Measurements from ENCODE around the gene ZNF865. TPM values are rescaled to one million over a fixed set of nuclear protein-coding genes. Genes with fewer than 3 reads are reported as not detected.

The ZNF865 gene
- total RNA-seq, 3 donors from 2014 or later (not counting 1 experiment from before 2014, with no cell fraction given) = 18.5 to 22.1 (median 20.9) TPM

GRCh38 chr19:55614711-55615542, 9.5 kb downstream of the ZNF865 start:
- H3K4me1 Mint-ChIP-seq = peaks cover 7 to 34% of the 10 kb centered on the region in 2 donors
- no peak for TF ChIP-seq CTCF (IDR thresholded peaks at IDR 0.05)
- no peaks in the 10 kb centered on the region for H3K27me3 Mint-ChIP-seq (ENCODE audit: low read depth in 2 of 2)
- no peaks in the 10 kb centered on the region for H3K9me3 Mint-ChIP-seq
- ATAC-seq = no peak
- intact Hi-C loops (cut with micrococcal nuclease) = no loop called here
- H3K36me3 Mint-ChIP-seq = no peaks in the 10 kb centered on the region
- peaks cover 11% of the 10 kb centered on the region for H3K4me1 ChIP-seq (ENCODE audit: control insufficient read depth, insufficient read depth, low read length)
- no peak overlapping the region for H3K27ac Mint-ChIP-seq
- 97% methylated on average over 94 of the region's 98 CpGs for WGBS (ENCODE audit: insufficient coverage)
- H3K27me3 ChIP-seq (ENCODE audit: control insufficient read depth, insufficient read depth, low read length) = no peaks in the 10 kb centered on the region
- peaks cover 13% of the 10 kb centered on the region for H3K36me3 ChIP-seq (ENCODE audit: control insufficient read depth, insufficient read depth, low read length)
- no peaks in the 10 kb centered on the region for H3K9me3 ChIP-seq (ENCODE audit: control insufficient read depth, insufficient read depth, low read length)
- no peak for DNase-seq
- H3K4me3 ChIP-seq (ENCODE audit: low read length) = no peak overlapping the region
- H3K27ac ChIP-seq (ENCODE audit: low read length) = no peak overlapping the region
- H3K4me3 Mint-ChIP-seq = no peak overlapping the region

GRCh38 chr19:55615543-55616394, 10.3 kb downstream of the ZNF865 start:
- WGBS (ENCODE audit: insufficient coverage) = 97% methylated on average over 88 of the region's 88 CpGs
- peaks cover 13% of the 10 kb centered on the region for H3K36me3 ChIP-seq (ENCODE audit: control insufficient read depth, insufficient read depth, low read length)
- no peak for ATAC-seq

GRCh38 chr19:55616395-55616875, 11.0 kb downstream of the ZNF865 start:
- Mint-ChIP-seq H3K4me3 (no peak overlapping the region), H3K27me3 (ENCODE audit: low read depth in 2 of 2) (no peaks in the 10 kb centered on the region), H3K4me1 (peaks cover 0 to 31% of the 10 kb centered on the region in 2 donors), H3K9me3 (no peaks in the 10 kb centered on the region), H3K36me3 (no peaks in the 10 kb centered on the region), H3K27ac (no peak overlapping the region)
- Histone ChIP-seq H3K36me3 (ENCODE audit: control insufficient read depth, insufficient read depth, low read length) (peaks cover 11% of the 10 kb centered on the region), H3K27me3 (ENCODE audit: control insufficient read depth, insufficient read depth, low read length) (no peaks in the 10 kb centered on the region), H3K9me3 (ENCODE audit: control insufficient read depth, insufficient read depth, low read length) (no peaks in the 10 kb centered on the region), H3K4me1 (ENCODE audit: control insufficient read depth, insufficient read depth, low read length) (peaks cover 18% of the 10 kb centered on the region), H3K4me3 (ENCODE audit: low read length) (no peak overlapping the region), H3K27ac (ENCODE audit: low read length) (no peak overlapping the region)
- TF ChIP-seq CTCF (IDR thresholded peaks at IDR 0.05) = no peak
- intact Hi-C loops (cut with micrococcal nuclease) = no loop called here
- DNase-seq (no peak), ATAC-seq (no peak)
- 98% methylated on average over 38 of the region's 38 CpGs for WGBS (ENCODE audit: insufficient coverage)

More at GRCh38 chr19:55615543-55616394, 10.3 kb downstream of the ZNF865 start:
- intact Hi-C loops (cut with micrococcal nuclease) = no loop called here
- no peak for TF ChIP-seq CTCF (IDR thresholded peaks at IDR 0.05)
- Histone ChIP-seq H3K4me1 (ENCODE audit: control insufficient read depth, insufficient read depth, low read length) (peaks cover 14% of the 10 kb centered on the region), H3K9me3 (ENCODE audit: control insufficient read depth, insufficient read depth, low read length) (no peaks in the 10 kb centered on the region), H3K4me3 (ENCODE audit: low read length) (no peak overlapping the region), H3K27me3 (ENCODE audit: control insufficient read depth, insufficient read depth, low read length) (no peaks in the 10 kb centered on the region), H3K27ac (ENCODE audit: low read length) (no peak overlapping the region)
- Mint-ChIP-seq H3K9me3 (no peaks in the 10 kb centered on the region), H3K4me1 (peaks cover 1 to 34% of the 10 kb centered on the region in 2 donors), H3K27me3 (ENCODE audit: low read depth in 2 of 2) (no peaks in the 10 kb centered on the region), H3K36me3 (no peaks in the 10 kb centered on the region), H3K27ac (no peak overlapping the region), H3K4me3 (no peak overlapping the region)
- no peak for DNase-seq

All from natural killer cell (primary cell).